Endodermal cell (in vitro differentiated cells): Measurements from ENCODE around the gene BTBD8. TPM values are rescaled to one million over a fixed set of nuclear protein-coding genes. Genes with fewer than 3 reads are reported as not detected.

Experiments
- DNase-seq: peaks from one replicate; pipeline ENCODE4 v3.0.0-alpha.2; 2017
- H3K27ac ChIP-seq: 2 replicates; pipeline ENCODE4 v1.5.1; 2013; ENCODE audit warnings: mild to moderate bottlenecking, low read depth, low read length, moderate library complexity
- H3K27me3 ChIP-seq: 2 replicates; pipeline ENCODE4 v1.6.1; 2013; ENCODE audit warnings: mild to moderate bottlenecking, low read length, moderate library complexity; ENCODE audit not compliant: insufficient read depth, control insufficient read depth, poor library complexity, severe bottlenecking
- H3K36me3 ChIP-seq: 2 replicates; pipeline ENCODE4 v1.7.0; 2013; ENCODE audit warnings: mild to moderate bottlenecking, low read length, moderate library complexity; ENCODE audit not compliant: control insufficient read depth, insufficient read depth
- H3K4me1 ChIP-seq: one replicate; pipeline ENCODE4 v1.7.0; 2013; ENCODE audit warnings: low read length; ENCODE audit not compliant: control insufficient read depth, insufficient read depth
- H3K4me3 ChIP-seq: 2 replicates; pipeline ENCODE4 v1.5.1; 2013; ENCODE audit warnings: mild to moderate bottlenecking, low read length, moderate library complexity
- H3K9ac ChIP-seq: 2 replicates; pipeline ENCODE4 v1.6.1; 2013; ENCODE audit warnings: mild to moderate bottlenecking, low read length, moderate library complexity; ENCODE audit not compliant: poor library complexity, severe bottlenecking; ENCODE audit errors: extremely low read depth
- H3K9me3 ChIP-seq: 2 replicates; pipeline ENCODE4 v1.6.1; 2013; ENCODE audit warnings: mild to moderate bottlenecking, low read length, moderate library complexity; ENCODE audit not compliant: control insufficient read depth
- H3K27ac Mint-ChIP-seq: 2 replicates; pipeline ENCODE4 v1.8.0; 2020; ENCODE audit warnings: mixed read lengths
- H3K27me3 Mint-ChIP-seq: 2 replicates; pipeline ENCODE4 v1.8.0; 2021; ENCODE audit warnings: mild to moderate bottlenecking, mixed read lengths; ENCODE audit not compliant: insufficient read depth
- H3K36me3 Mint-ChIP-seq: 2 replicates; pipeline ENCODE4 v1.8.0; 2020; ENCODE audit warnings: low read depth, mixed read lengths
- H3K4me1 Mint-ChIP-seq: 2 replicates; pipeline ENCODE4 v1.8.0; 2020; ENCODE audit warnings: mixed read lengths
- H3K4me3 Mint-ChIP-seq: 2 replicates; pipeline ENCODE4 v1.8.0; 2020; ENCODE audit warnings: mild to moderate bottlenecking, moderate library complexity, mixed read lengths
- H3K9me3 Mint-ChIP-seq: 2 replicates; pipeline ENCODE4 v1.8.0; 2020; ENCODE audit warnings: mild to moderate bottlenecking, mixed read lengths
- CTCF ChIP-seq: fragments of 200-600 bp; sonication (generic); conservative IDR thresholded peaks from 2 replicates; pipeline ENCODE4 v1.5.0; 2021; ENCODE audit warnings: antibody characterized with exemption, mild to moderate bottlenecking
- WGBS, 2 experiments: methylation state at CpG; one replicate each; pipeline versions ENCODE4 v1.1.5 to v1.1.7; 2013; ENCODE audit warnings: missing lambda C conversion rate in 2 of 2, mixed read lengths in 1 of 2; ENCODE audit not compliant: insufficient coverage in 1 of 2, insufficient read length in 1 of 2; 5-methylcytosine and 5-hydroxymethylcytosine counted together
- total RNA-seq, 2 donors: library from RNA; stranded (reverse); fragmentation: NEBNext Ultra II Directional in 1 of 2; extraction: Animal tissue kit (Norgen Biotek cat#: 25700) in 1 of 2; gene quantifications; 2 replicates in 1 of 2; 3 replicates in 1 of 2; pipeline ENCODE4 v1.2.1, GENCODE V29; 2021

The BTBD8 gene
- total RNA-seq, 2 donors from 2014 or later: 6.8 to 8.1 TPM

- H3K27me3 ChIP-seq: no peaks in the 10 kb centered on the region
- no peak for TF ChIP-seq CTCF
- no peak overlapping the region for H3K9ac ChIP-seq
- H3K9me3 ChIP-seq: no peaks in the 10 kb centered on the region
- no peak for DNase-seq
- H3K27ac ChIP-seq: no peak overlapping the region
- Mint-ChIP-seq H3K4me3 (no peak overlapping the region), H3K4me1 (no peaks in the 10 kb centered on the region), H3K9me3 (no peaks in the 10 kb centered on the region), H3K27me3 (no peaks in the 10 kb centered on the region), H3K36me3 (peaks cover 15% of the 10 kb centered on the region), H3K27ac (no peak overlapping the region)
- no peaks in the 10 kb centered on the region for H3K4me1 ChIP-seq
- H3K4me3 ChIP-seq: no peak overlapping the region
- no peaks in the 10 kb centered on the region for H3K36me3 ChIP-seq
- WGBS, 2 experiments: 90 to 96% methylated on average over 3 of the region's 3 CpGs
These were observed 45.9 kb downstream of the BTBD8 start for GRCh38 chr1:92126088-92126487.

GRCh38 chr1:92134331-92134730, 54.2 kb downstream of the BTBD8 start:
- Histone ChIP-seq H3K27me3 (no peaks in the 10 kb centered on the region), H3K4me3 (no peak overlapping the region), H3K9me3 (no peaks in the 10 kb centered on the region), H3K4me1 (no peaks in the 10 kb centered on the region), H3K9ac (no peak overlapping the region), H3K36me3 (no peaks in the 10 kb centered on the region), H3K27ac (no peak overlapping the region)
- Mint-ChIP-seq H3K27ac (no peak overlapping the region), H3K27me3 (no peaks in the 10 kb centered on the region), H3K36me3 (peaks cover 21% of the 10 kb centered on the region), H3K9me3 (no peaks in the 10 kb centered on the region), H3K4me1 (peaks cover 3% of the 10 kb centered on the region), H3K4me3 (no peak overlapping the region)
- DNase-seq: no peak
- no peak for TF ChIP-seq CTCF

- Mint-ChIP-seq H3K4me1 (peaks cover 3% of the 10 kb centered on the region), H3K27me3 (no peaks in the 10 kb centered on the region), H3K4me3 (no peak overlapping the region), H3K27ac (no peak overlapping the region), H3K36me3 (peaks cover 10% of the 10 kb centered on the region), H3K9me3 (no peaks in the 10 kb centered on the region)
- no peak overlapping the region for H3K27ac ChIP-seq
- H3K4me1 ChIP-seq: no peaks in the 10 kb centered on the region
- H3K9me3 ChIP-seq: no peaks in the 10 kb centered on the region
- WGBS, 2 experiments: 92 to 100% methylated on average over 2 of the region's 2 CpGs
- no peak overlapping the region for H3K9ac ChIP-seq
- H3K27me3 ChIP-seq: no peaks in the 10 kb centered on the region
- no peak for DNase-seq
- TF ChIP-seq CTCF: no peak
- H3K36me3 ChIP-seq: no peaks in the 10 kb centered on the region
- no peak overlapping the region for H3K4me3 ChIP-seq
These were observed 56.2 kb downstream of the BTBD8 start for GRCh38 chr1:92136341-92136740.
